ENCODE results near the gene NTM.
"Not testable (repeated sequence)": the region's sequence is repeated elsewhere in the genome, so short reads cannot be mapped to it uniquely, and the experiment has no call there.

NTM gene

DNA sequence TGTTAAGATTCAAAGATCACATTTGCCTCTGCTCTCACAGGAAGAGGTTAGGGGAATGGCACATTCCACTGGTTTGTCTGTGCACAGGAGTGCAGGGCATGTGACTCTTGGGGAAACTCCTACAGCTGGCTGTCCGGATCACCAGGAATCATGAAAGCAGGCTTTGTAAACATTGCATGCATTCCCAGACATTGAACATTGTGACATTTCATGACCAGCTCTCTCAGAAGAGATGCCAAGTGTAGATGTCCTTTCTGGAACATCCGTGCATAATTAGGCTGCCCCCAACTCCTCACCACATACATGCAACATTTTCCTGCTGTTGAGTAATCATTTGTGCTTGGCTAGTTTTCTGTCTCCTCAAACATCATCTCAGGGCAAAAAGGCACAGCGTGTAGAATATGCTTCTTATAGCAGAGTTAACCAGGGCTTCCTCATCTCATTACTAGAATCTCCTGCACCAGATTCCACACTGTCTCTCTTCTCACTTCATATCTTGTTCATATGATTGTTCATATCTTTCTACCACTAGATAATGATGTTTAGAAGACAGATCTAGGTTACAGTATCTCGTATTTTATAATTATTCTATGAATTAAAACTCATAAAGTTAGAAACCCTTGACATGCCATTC is 694.7 kb downstream of the NTM start:
- DNase-seq: no peak

DNA sequence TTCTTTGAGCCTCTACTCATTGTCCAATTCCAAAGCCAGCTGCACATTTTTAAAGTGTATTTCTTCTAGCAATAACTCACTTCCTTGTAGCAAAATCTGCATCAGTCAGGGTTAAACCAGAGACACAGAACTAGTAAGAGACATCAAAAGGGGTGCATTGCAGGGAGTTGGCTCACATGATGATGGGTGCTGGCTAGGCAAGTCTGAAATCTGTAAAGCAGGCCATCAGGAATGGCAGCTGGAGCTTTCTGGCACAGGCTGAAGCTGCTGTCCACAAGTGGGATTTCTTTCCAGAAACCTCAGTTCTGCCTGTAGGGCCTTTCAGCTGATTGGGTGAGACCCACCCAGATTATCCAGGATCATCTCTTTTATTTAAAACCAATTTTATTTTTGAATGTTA is 698.1 kb downstream of the NTM start:
- DNase-seq: no peak

DNA sequence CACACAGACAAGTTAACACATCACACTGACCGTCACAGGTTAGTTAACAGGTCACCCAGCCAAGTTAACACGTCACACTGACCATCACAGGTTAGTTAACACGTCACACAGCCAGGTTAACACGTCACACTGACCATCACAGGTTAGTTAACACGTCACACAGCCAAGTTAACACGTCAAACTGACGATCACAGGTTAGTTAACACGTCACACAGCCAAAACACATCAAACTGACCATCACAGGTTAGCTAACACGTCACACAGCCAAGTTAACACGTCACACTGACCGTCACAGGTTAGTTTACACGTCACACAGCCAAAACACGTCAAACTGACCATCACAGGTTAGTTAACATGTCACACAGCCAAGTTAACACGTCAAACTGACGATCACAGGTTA is 699.2 kb downstream of the NTM start:
- DNase-seq: not testable (repeated sequence)

DNA sequence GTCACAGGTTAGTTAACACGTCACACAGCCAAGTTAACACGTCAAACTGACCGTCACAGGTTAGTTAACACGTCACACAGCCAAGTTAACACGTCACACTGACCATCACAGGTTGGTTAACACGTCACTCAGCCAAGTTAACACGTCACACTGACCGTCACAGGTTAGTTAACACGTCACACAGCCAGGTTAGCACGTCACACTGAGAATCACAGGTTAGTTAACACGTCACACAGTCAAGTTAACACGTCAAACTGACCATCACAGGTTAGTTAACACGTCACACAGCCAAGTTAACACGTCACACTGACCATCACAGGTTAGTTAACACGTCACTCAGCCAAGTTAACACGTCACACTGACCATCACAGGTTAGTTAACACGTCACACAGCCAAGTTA is 700.5 kb downstream of the NTM start:
- DNase-seq: not testable (repeated sequence)

DNA sequence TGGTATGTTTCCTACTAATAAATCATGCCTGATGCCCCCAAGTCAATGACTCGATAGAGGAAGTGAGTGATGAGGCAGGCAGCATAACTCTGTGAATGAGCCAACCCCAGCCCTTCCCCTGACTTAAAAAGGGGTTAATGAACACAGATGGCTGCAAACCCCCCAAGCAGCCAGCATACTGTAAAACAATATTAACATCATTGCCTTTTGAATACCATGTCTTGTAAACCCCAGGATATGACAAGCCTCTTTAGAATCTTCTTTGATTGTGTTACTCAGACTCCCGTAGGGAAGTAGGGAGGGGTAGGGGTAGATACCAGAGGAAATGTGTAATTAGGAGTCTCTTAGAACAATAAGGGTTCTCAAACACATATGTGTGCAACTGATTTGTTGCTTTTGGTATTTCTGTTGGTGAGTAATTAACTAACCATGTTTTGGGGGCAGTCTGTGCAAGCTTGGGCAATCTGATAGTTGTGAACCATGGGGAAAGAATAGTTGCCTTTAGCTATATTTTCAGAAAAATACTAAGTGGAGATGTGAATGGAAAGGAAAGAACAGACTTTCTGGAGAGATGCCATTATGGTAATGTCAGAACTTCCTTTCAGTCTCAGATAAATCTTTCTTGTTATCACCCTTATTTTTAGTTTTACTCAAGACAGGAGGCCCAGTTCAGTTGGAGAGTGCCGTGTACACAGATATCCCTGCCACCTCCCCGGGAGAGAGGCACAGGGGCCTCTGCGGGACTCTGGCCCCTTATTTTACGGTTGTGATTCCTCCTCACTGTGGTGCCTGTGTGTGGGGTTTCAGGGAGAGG is 701.8 kb downstream of the NTM start:
- DNase-seq: no peak

DNA sequence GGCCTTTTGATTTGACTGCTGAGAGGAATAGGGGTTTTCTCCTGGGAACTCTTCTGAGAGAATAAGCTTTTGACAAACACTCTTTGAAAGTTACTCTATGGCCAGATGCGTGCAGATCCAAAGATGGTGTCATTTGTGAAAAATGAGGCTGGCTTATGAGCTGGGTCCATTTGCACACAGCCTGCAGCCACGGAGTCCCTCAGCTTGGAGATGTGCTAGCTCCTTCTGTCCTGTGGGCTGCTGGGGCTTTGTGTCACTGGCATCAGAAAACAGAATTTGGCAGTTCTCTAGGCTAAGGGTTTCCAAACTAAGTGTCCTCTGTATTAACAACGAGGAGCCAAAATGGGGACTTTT is 702.4 kb downstream of the NTM start:
- DNase-seq: no peak

DNA sequence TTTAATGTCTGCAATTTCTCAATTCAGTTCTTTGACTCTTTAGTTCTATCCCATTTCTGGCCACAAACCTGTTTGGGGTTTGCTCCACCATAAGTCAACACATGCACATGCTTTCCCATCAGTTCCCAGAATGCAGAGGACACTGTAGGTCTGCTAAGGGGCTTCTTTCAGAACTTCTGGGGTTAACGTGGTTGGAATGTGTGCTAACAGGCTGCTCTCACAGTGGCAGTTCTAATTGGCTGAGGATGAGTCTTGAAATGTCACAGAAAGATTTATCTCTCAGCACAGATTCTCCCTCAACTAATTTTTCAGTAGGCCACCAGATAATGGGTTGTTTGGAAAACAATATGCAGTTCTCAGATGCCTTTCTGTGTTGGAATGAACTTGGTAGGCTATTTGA is 703.4 kb downstream of the NTM start:
- no peak for DNase-seq

DNA sequence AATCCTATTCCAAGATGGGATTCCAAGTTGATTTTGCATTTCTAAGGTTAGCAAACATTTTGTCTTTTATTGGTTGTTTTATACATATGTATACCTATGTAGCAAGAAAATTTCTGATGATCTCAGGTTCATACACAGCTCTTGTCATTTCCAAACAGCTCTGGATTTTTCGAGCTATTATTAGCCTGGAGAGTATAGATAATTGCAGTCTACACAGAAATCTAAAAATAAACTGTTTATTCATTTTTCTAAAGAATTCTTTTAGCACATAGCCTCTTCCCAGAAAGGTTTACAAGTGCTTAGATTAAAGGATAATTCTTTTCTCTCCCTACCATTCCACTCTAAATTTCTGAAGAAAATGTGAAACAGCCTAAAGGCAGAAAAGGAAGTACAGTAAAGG is 705.0 kb downstream of the NTM start:
- DNase-seq: no peak

DNA sequence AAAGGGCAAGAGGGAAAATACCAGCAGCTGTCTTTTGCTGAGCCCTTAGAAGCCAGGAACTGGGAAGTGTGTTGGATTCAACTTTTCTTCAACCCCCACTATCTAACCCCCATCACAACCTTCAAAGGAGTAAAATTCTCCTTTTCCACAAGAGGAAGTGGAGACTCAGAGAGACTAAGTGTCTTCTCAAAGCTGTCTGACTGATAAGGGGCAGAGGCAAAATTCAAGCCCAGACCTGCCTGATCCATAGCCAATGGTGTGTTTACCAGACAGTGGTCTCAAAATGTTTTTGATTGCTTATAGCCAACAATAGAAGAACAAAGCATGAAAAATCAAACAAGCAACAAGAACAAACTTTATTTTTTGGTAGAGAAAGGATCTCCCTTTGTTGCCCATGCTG is 707.0 kb downstream of the NTM start:
- DNase-seq: no peak

- no peak for DNase-seq
These were observed 708.1 kb downstream of the NTM start for GRCh38 chr11:132078264-132079076.

DNA sequence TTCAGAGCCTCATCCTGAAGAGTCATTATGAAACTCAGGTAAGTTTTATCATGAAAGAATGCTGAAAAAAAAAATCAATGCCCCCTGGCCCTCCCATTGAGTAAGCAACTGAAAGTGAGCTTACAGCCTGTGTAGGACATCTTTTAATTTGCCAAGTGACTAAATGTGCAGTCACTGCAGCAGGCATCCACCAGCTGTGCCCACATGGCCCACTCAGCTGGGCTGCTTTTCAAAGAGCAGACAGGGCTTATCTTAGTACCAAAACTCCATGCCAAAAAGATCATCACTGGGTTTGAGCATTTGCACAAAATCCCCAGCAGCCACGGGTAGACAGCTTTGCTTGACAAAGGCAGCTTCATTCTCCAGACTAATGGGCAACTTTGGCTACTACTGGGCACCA is 709.7 kb downstream of the NTM start:
- no peak for DNase-seq

DNA sequence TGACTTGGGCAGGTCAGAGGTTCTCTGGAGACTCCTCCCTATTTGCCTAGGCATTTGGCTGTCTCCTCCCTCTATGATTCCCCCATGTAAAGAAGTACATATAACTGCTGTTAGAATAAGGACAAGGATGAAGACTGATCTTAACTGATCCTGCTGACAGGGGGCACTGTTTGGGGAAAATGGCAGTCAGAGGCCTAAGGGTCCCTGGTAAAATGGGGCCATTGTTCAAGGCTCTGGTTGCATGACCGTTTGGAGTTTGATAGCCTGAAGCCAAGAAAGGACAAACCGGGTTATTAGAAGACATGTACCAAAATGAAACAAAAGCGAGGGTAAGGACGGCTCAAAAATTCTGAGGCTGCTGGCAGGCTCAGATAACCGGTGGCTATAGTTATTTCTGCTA is 712.2 kb downstream of the NTM start:
- DNase-seq: no peak

DNA sequence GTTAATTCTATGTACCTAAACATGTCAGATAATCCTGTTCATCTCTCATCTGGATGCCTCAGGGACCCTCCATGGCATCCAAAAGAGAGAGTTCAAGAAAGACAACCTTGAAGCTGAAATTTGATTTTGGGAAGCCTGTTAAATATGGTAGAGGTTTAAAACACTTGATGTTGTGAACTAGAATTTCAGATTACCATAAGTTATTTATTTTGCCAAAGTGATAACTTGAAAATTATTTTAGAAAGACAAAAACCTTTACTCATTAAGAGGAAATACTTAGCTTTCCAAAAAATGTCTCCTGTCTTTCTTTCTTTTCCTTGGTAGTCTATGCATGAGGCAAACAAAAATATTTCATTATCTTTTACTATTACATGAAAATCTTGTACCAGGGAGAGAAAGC is 714.0 kb downstream of the NTM start:
- no peak for DNase-seq

DNA sequence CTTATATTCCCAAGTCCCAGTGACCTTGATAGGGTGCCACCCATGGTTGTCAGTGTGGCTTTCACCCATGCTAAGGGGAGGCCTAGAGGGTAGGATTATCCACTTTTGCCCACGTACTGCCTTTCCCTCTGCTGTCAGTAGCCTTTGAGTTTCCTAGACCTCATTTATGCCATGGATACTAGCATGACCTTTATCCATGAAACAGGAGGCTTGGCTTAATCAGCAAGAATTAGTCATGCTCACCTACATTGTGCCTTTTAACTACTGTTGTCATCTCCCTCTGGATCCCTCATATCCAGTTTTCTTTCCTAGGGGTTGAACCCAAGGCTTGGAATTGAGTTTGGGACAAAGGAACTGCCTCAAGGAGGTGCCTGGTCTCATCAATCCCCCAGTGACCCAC is 716.7 kb downstream of the NTM start:
- no peak for DNase-seq

- no peak for DNase-seq
These were observed 718.1 kb downstream of the NTM start for GRCh38 chr11:132088551-132088950.

DNA sequence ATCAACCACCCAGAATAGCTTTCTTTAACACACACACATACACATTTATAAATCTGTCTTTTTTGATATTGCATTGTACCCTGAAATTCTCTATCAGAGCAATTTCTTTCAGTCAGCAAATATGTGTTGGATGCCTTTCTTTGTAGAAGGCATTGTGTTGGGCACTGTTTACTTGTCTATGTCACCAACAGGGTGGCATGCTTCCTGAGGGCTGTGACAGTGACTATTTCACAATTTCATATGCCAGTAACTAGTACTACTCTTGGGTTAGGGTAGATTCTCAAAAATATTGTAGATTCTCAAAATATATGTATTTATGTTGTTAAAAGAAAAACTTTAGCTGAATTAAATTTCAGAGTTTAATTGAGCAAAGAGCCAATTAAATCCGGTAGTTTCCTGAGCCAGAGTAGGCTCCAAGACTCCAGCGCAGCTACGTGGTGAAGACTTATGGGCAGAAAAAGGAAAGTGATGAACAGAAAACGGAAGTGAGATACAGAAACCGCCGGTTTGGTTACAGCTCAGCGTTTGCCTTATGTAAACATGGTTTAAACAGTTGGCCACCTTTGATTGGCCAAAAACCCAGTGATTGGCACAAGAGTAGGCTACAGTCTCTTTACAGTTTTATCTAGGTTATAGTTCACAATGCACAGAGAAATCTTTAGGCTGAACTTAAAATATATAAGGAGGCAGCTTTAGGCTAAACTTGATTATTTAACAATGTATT is 723.3 kb downstream of the NTM start:
- DNase-seq: no peak

DNA sequence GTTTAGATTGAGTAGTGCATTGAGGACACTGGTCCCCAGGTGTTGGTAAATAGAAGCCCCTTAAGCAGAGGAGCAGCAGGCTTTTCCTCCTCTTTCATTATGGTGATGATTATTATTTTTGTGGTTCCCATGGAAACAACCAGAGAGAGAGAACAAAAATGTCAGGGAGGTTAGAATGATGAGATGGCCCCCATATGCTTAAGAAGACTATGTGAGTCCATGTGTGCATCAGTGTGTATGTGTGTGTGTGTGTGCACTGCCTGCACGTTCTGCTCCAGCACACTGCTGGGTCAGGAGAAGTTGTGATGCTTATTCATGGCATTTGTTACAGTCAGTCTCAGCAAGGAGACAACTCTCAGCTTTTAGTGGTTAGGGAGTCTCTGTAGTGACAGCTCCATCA is 724.2 kb downstream of the NTM start:
- no peak for DNase-seq

DNA sequence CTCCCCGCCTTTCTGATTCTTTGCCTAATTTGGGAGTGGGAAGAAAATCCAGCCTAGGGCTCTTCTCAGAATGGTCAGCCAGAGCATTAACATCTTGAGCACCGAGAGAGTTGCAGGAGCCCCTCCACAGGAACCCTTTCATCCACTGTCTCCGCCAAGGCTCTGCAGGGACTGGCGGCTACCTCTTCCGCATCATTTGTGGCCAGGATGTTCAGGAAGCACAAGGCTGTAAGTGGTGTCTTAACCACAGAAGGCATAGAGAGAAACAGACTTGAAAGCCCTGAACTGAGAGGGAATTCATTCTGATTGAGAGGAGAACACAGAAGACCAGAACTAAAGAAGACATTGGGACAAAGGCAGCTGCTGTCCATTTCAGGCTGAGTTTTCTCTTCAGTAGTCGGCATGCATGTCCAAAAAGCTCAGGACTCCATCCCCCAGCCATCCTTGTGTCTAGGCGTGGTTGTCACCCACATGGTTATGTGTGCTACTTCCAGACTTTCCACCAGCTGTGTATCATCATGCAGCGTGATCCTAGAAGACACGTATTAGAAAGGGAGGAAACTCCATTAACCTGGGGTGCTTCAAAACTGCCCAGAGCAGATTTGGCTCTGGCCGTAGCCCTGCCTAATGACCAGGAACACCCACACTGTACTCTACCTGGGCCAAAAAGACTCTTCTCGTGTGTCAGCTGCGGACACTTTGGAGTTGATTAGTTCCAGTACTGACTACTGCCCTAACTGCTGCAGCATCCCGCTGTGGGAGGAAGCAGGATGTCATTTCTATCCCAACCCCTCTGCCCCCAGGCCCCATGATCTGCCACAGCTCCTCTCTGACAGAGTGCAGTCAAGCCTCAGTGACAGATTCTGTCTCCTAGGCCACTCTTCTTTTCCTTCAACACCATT is 725.1 kb downstream of the NTM start:
- no peak for DNase-seq

DNA sequence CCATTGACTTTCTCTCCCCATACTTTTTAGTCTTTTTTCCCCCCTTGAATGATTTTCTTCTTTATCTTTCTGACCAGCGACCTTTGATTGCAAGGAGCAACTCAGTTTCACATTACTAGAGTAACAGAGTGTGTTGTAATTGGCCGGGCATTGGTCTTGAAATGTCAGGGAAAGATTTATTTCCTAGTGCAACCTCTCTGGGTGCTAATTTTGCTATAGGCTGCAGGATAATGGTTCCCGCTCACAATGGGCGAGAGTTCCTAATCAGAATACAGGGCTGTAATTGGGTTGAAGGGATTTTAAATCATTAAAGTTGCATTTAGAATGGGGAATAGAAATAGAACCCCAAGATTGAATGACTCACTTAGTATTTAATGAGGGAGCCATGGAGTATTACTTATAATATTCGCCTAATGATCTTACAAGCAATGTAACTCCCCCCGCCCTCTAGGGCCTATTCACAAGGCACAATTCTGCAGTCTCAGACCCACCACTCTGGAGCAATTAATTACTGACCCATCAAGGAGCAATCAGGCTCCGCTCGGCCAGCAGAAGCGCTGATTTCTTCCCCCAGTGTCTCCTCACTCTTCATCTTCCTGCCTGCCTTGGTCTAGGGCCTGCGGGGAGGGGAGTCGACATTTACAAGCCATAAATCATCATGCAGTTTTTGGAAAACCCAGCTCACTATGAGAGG is 725.9 kb downstream of the NTM start:
- DNase-seq: no peak

- DNase-seq: no peak
These were observed 729.3 kb downstream of the NTM start for GRCh38 chr11:132099692-132100091.

GRCh38 chr11:132100583-132100982 is 730.2 kb downstream of the NTM start:
- no peak for DNase-seq

- DNase-seq: no peak
These were observed 731.5 kb downstream of the NTM start for GRCh38 chr11:132101881-132102280.
